Suppressor macrophage treated with lipopolysaccharide for 1 hour (primary cell): Measurements from ENCODE around the gene SNX13.

Experiments
- DNase-seq, 3 donors: peaks; one replicate each; pipeline ENCODE4 v3.0.0-alpha.2; 2020 to 2022

SNX13 gene

DNA sequence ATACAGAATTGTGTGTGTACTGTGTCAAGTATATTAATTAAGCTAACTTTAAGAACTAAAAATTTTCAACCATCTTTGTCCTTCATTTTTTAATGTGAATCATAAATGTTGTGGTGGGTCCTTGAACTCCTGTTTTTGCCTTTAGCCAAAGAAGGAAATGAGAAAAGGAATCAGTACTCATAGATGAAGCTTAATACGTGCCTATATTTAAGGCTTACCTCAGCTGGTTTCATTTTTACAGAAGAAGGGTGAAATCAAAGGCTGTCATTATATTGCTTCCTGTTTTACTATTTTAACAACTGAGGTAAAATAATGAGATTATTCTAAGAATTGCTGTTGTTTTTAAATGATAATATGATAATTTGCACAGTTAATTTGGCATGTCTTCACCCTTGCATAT lies 6.3 kb upstream of the SNX13 start:
- DNase-seq: peak; percentile 27 to 58 (median 58)

GRCh38 chr7:17944720-17945119 lies 4.4 kb upstream of the SNX13 start:
- DNase-seq: no peak

GRCh38 chr7:17943006-17943405 lies 2.7 kb upstream of the SNX13 start:
- DNase-seq: no peak

GRCh38 chr7:17942231-17942630 lies 1.9 kb upstream of the SNX13 start:
- DNase-seq: no peak

GRCh38 chr7:17940951-17941431 lies 697 bp upstream of the SNX13 start:
- peak in 1 of 3 donors; percentile 23 for DNase-seq

DNA sequence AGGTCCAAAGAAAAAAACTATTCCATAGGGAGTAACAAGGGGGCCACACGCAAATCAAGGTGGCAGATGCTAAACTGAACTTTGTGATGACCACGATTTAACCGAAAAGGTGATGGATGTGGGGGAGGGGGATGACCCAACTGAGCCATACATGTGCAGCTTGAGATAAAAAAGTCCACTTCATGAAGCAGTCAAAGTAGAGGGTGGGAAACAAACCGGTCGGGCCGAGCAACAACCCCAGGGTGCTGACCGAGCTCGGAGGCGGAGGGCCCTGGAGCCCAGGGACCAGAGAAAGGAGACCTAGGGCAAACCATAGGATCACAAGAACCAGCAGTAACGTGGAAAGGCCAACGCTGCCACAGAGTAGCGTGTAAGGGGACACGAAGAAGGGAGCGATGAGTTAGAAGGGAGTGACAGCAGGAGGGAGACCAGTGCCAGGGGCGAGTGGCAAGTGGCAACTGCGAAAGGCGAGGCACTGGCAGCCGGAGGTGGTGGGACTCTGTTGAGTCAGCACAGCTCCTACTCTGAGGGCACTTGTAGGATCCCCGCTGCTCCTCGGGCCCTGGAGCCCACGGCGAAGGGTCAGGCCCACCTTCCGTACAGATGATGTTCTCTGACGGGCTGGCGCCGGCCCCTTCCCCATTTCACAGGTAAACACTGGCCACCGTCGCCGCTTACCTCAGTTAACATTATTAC lies 540 bp downstream of the SNX13 start:
- peak; percentile 49 to 51 (median 49) for DNase-seq

DNA sequence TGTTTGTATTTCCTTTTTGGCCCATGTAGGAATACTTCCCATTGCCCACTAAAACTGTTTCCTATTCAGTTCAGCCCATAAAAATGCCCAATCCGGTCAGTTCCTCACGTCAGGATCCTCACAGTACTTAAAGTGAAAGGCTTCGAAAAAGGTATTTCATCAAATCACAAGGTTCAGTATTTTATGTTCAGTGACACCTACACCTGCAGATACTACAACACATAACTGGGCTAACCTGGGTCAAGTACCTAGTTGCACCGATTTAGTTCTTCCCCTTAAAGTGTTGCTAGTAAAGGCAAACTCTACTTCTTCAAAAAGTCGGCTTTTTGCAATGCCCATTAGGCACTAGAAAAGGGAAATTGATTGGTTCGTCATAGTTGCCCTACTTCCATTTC lies 1.1 kb downstream of the SNX13 start:
- peak; percentile 49 to 74 (median 70) for DNase-seq

GRCh38 chr7:17937506-17938120 lies 2.7 kb downstream of the SNX13 start:
- peak in 2 of 3 donors; percentile 24 to 32 for DNase-seq

DNA sequence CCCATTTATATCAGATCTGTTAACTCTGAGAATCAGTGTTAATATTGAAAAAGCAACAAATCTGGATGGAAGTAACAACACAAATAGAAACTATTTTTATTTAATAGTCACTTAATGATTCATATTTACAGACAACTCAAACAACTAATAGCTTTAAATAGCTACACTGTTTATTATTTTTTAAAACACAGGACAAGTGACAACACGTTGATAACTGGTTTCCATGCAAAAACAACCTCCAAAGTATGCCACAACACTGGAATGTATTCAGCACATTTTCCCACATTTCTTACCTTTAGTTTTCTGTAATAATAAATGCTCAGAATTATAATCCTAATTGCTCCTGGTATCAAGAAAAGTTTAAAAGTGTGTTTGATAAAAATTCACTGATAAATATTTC lies 4.0 kb downstream of the SNX13 start:
- no peak for DNase-seq

GRCh38 chr7:17934612-17935240 lies 5.6 kb downstream of the SNX13 start:
- peak in 2 of 3 donors; percentile 48 to 60 for DNase-seq

- no peak for DNase-seq
Measured at GRCh38 chr7:17934094-17934493, 6.2 kb downstream of the SNX13 start.

GRCh38 chr7:17932770-17933169 lies 7.5 kb downstream of the SNX13 start:
- no peak for DNase-seq

- no peak for DNase-seq
Measured at GRCh38 chr7:17931069-17931468, 9.2 kb downstream of the SNX13 start.

GRCh38 chr7:17930546-17930945 lies 9.7 kb downstream of the SNX13 start:
- DNase-seq: no peak

GRCh38 chr7:17929647-17930395 lies 10.5 kb downstream of the SNX13 start:
- DNase-seq: no peak

DNA sequence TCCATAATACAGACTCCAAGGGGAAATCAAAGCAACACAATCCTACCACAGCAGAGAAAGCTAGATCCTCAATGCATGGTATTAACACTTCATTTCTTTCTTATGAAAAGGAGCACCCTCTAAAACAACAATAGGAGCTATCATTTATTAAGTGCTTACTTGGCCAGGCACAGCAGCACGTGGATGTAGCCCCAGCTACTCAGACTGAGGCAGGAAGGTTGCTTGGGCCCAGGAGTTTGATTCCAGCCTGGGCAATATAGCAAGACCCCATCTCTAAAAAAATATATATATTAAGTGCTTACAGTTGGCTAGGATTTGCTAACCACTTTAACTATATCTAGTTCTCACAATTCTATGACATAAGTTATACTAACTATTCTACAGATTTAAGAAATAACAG lies 12.2 kb downstream of the SNX13 start:
- no peak for DNase-seq

GRCh38 chr7:17921857-17922416 lies 18.4 kb downstream of the SNX13 start:
- no peak for DNase-seq

DNA sequence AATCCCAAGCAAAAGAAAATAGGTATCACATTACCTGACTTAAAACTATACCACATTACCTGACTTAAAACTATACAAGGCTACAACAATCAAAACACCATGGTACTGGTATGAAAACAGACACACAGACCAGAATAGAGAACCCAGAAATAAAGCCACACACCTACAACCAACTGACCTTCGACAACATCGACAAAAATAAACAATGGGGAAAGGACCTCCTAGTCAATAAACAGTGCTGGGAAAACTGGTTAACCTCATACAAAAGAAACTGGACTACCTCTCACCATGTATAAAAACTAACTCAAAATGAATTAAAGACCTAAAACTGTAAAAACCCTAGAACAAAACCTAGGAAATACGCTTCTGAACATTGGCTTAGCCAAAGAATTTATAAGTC lies 22.5 kb downstream of the SNX13 start:
- no peak for DNase-seq

GRCh38 chr7:17916786-17917185 lies 23.5 kb downstream of the SNX13 start:
- no peak for DNase-seq

GRCh38 chr7:17915796-17916195 lies 24.5 kb downstream of the SNX13 start:
- no peak for DNase-seq

DNA sequence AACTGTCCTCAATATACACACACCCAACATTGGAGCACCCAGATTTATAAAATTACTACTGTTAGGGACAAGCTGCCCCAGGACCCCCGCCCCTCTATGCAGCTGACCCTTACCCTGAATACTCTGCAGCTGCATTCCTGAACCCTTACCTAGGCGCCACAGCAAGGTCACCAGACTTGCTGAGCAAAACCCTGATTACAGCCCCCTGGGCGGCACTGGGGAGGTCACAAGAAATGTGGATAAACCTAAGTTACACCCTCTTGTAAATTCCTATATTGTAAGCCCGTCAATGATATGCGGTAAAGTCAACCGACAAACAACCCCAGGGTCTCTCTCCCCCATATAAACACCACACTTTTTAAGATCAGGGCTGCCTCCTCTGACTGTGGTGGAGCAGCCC lies 25.1 kb downstream of the SNX13 start:
- DNase-seq: no peak

- DNase-seq: no peak
Measured at GRCh38 chr7:17913250-17913649, 27.0 kb downstream of the SNX13 start.
